H54 (cell line): ENCODE data around the gene SOX10.

ENCODE experiments used
- DNase-seq: peaks from one replicate; pipeline ENCODE4 v3.0.0; 2011; ENCODE audit warnings: low spot score, mixed read lengths; ENCODE audit not compliant: insufficient read length
- FAIRE-seq: peaks from 3 replicates; lab custom pipeline; 2011; peaks lifted over from hg19 to GRCh38; lab: Jason Lieb, UNC
- POLR2A ChIP-seq: IDR thresholded peaks from 2 replicates; pipeline ENCODE4 v1.6.1; 2011; ENCODE audit warnings: low read depth, mild to moderate bottlenecking, low read length

Gene SOX10

DNA sequence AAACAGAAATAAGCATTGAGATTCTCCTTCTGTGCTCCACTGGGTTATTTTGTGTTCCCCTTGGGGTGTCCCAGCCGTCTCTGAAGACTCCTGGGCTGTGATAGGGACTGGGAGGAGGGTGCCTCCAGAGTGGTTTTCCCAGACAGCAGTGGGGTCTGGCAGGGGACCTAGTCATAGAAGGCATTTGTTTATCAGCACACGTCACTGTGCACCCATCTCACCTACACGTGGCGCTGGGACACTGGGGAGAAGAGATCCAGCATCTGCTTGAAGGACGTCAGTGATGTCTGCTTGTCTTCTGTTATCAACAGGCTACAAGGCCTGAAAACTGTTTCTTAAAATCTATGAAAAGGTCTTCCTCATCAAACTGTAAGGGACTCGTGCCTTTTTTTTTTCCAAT lies 38.7 kb upstream of the SOX10 start:
- no peak for FAIRE-seq
- no peak for TF ChIP-seq POLR2A
- no peak for DNase-seq

DNA sequence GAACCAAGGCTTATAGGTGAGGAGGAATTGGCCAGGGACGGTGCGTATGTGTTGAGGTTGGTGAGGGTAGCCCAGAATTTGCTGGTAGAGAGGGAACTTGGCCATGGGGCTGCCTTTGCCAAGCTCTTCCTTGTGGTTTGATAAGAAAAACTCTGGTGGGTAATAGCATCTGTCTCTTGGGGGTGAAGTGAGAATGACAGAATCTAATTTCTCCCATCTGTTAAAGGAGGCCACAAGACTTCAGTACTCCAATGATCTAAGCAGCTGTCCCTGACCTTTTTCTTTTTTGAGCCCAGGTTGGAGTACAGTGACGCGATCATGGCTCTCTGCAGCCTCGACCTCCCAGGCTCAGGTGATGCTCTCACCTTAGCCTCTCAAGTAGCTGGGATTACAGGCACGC lies 36.9 kb upstream of the SOX10 start:
- FAIRE-seq = no peak
- no peak for TF ChIP-seq POLR2A
- DNase-seq = no peak

DNA sequence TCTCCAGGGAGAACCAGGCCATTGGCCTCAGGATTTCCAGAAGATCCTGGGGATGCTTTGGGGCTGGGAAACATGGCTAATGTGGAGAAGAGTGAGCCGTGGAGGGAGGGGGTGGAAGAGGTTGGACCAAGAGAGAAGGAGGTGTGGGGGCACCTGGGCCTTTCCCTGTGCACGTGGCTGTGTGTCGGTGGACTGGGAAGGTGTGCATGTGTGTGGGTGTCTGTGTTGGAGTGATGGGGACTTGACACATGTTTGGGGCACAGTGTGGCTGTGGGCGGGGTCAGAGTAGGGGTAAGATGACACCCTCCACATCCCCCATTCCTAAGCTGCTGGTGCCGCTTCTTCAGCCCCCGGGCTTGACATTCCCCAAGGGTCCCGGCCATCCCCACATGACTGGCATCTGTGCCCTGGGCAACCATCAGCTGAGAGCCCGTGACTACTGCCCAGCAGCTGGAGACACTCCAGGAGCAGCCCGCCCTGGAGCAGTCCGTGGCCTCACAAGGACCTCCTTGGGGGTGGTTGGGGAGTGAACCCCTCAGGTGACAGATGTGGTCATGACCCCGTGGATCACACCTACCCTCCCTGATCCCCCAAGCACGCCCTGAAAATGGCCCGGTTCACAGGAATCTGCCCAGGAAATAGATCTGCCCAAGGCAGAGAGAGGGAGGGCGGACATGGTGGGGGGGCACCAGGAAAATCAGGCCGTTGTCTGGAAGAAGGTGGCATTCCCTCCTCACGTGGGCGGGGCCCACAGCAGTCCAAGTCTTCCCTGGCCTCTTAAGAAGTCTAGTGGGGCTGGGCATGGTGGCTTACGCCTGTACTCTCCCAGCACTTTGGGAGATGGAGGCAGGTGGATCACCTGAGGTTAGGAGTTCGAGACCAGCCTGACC lies 34.8 kb upstream of the SOX10 start:
- no peak for DNase-seq
- TF ChIP-seq POLR2A = no peak
- FAIRE-seq = no peak

DNA sequence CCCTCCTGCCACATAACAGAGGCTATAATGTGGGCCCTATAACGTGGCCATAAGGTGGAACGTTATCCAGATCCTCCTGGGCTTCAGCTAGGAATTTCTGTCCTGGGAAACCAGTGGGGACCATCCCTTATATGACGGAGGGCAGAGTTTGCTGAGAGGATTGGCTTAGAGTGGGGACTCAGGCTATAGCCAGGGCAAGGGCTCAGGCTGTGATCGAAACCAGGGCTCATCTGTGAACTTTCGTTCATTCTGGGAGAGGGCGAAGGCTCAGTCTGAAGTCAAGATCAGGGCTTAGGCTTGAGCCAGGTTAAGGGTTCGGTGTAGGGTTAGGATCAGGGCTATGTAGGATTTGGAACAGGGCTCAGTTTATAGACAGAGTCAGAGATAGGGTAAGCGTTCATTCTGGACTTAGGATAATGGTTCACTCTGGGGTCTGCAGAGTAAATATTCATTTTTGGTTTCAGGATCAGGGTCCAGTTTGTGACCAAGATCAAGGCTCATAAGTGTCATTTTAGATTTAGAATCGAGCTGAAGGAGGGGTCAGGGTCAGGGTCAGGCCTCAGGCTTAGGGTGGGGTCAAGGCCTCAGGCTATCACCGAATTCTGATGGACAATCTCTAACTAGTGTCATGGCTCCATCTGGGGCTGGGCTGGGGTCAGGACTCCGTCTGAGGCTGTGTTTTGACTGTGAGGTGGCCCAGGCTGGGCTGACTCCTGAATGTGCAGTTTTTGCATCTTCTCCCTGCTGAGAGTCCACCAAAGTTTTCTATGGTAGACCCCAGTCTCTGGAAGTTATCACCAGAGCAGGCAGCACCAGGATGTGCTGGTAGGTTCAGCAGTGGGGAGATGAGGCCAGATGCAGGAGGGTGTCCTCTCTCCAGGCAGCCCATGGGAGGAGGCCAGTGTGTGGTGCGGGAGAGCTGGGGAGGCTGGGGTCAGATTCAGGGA lies 33.9 kb upstream of the SOX10 start:
- DNase-seq = no peak
- FAIRE-seq = no peak

DNA sequence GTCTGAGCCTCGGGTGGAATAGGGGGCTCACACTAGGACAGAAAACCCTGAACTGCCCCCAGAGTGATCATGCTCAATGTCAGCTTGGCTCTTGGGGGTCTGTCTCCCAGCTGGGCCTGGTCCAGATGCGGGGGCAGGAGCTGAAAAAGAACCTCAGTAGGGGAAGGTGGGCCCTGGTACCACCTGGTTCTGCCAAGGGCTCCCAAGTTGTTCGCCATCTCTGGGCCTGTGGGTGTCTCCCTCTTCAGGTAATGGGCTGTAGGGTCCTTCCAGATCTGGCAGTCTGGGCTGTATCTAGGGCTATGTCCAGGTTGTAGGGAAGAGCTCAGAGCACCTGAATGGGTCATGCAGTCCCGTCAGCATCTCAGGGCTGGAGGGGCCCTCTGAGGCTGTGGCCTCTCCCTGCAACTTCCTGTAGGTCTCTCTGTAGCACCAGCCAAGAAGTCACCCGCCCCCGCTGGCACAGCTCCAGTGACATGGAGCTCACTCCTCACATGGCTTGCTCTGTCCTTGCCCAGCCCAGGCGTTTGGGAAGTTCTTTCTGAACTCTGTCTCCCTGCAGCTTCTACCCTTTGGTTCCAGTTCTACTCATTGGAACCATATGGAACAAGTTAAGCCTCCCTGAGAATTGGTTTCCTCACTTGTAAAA lies 33.0 kb upstream of the SOX10 start:
- no peak for TF ChIP-seq POLR2A
- DNase-seq = no peak
- FAIRE-seq = no peak

More for the DNA sequence above, 33.9 kb upstream of the SOX10 start:
- TF ChIP-seq POLR2A = no peak

DNA sequence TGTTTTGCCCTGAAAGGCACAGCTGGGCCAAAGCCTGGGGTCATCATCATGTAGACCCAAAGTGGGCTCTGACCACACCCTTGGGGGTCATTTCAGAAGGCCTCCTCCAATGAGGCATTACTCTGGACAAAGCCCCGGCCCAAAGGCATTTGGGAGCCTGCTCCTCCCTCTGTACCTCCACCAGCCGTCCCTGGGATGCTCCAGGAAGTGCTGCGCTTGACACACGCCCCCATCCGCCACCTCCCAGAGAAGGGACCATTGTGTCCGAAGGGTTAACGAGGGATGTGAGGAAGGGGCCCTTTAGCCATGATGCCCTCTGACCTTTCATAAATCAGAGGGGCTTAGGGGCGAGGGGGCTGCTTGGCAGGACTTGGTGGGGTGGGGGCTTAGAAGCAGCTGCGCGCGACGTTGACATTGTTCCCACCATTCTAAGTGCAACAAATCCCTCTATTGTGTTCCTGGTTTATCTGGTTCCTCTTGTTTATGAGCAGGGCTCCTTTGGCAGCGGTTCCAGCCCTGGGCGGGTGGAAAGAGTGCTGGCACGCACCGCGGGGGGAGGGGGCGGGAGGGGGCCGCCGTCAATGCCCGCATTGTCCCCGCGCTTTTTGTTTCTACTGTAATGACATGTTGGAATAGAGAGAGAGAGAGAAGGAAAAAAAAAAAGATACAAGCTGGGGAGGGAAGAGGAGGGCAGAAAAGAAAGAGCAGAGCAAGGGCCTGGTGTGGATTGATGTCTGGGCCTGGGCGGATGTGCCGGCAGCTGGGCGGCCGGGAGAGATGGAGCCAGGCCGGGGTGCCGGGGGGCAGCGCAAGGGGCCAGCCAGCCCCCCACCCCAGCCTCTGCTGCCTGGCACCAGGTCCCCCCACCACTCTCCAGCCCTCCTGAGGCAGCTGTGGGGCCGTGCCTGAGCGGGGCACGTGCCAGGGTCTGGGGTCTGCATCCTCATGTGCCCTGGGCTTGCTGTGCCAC lies 32.1 kb upstream of the SOX10 start:
- DNase-seq (no peak), FAIRE-seq (no peak)
- TF ChIP-seq POLR2A = no peak

DNA sequence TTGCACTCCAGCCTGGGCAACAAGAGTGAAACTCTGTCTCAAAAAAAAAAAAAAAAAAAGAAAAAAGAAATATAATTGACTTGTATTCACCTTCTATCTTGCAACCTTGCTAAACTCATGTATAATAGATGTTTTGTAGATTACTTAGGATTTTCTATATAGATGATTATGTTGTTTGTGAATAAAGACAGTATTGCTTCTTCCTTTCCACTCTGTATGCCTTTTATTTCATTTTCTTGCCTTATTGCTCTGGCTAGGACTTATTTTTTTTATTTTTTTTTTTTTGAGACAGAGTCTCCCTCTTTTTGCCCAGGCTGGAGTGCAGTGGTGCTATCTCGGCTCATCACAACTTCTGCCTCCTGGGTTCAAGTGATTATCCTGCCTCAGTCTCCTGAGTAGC lies 29.7 kb upstream of the SOX10 start:
- FAIRE-seq (no peak), DNase-seq (no peak)
- TF ChIP-seq POLR2A = no peak

DNA sequence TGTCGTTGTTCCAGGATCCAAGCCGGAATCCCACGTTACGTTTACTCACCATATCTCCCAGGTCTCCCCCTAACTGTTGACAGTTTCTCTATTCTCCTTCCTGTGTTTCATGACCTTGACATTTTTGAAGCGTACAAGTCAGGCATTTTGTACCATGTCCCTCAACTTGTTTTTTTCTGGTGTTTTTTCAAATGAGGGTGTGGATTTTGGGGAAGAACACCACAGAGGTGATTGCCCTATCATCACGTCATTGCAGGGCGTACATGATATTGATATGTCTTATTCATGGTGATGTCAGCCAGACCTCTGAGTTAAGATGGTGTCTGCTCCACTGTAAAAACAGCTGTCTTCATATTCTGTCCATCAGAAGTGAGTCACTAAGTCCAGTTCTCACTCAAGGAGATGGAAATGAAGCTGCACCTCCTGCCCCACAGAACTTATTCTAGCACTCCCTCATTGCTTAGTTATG lies 28.3 kb upstream of the SOX10 start:
- no peak for TF ChIP-seq POLR2A
- DNase-seq (no peak), FAIRE-seq (no peak)

DNA sequence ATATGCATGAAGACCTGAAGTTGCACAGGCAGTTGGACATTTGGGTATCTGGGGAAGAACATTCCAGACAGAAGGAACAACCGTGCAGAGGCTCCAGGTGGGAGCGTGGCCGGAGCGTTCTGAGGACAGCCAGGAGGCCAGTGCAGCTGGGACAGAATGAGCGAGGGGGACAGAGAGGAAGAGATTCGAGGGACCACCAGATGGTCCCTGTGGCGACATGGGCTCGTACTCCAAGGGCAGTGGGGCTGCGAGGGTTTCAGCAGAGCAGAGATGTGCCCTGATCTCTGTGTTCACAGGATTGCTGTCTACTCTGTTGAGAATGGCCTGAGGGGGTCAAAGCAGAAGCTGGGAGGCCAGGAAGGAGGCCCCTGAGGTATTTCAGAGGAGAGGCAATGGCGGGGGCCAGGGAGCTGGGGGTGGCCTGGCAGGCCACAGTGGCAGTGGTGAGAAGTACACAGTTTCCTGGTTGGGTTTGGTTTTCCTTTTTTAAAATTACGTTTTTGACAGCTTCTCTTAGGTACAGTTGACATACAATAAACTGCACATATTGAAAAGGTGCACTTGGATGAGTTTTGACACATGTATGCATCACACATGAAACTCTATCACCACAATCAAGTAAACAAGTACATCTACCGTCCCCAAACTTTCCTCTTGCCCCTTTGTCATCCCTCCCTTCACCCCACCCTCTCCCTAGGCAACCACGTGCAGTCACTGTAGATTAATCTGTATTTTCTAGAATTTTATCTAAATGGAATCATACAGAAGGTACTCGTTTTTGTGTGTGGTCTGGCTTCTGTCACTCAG lies 24.8 kb upstream of the SOX10 start:
- DNase-seq (no peak), FAIRE-seq (no peak)
- no peak for TF ChIP-seq POLR2A

DNA sequence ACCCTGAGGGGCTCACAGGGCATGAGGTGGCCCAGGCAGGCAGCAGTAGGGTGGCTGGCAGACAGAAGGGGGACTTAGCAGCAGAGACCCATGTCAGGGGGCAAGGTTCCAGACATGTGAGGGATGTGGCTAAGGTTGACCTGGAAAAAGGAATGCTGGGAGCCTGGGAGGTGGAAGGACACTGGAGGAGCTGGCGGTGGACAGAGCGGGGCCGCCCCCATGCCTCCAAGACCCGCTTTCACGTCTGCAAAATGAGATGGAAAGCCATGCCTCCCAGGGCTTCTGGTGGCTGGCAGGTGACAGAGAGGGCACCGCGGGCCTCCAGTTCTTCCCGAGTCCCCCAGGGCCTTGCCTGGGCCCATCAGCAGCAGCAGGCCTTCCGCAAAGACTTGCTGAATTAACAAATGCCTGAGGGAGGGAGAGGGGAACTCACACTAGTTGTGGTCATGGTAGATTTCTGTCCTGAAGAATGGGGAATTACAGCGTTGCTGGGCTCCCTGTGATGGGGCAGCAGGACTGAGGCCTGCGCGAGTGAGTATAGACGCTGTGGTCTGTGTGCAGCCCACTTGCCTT lies 23.1 kb upstream of the SOX10 start:
- FAIRE-seq (no peak), DNase-seq (no peak)
- TF ChIP-seq POLR2A = no peak

DNA sequence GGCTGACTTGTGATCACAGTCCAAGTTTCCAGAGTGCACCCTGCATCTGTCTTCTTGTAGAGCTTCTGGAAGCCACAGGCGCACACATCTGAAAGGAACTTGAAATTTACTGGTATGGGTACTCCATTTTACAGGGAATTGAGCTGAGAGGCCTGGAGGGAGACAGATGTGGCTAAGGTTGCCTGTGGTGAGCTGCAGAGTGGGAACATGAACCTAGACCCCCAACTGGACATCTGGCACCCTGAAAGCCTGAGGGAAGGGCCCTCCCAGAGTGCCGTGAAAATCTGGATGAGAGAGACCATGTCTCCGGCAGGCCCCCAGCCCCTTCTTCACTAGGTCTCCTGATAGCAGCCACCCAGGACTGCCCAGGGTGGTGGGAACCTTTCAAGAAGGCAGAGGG lies 22.6 kb upstream of the SOX10 start:
- DNase-seq (no peak), FAIRE-seq (no peak)
- TF ChIP-seq POLR2A = no peak
